GM12801 (cell line): ENCODE results near the gene MOB2.

Experiments used
- CTCF ChIP-seq: IDR thresholded peaks from one replicate; pipeline ENCODE4 v1.5.1; 2011; ENCODE audit warnings: control low read depth; ENCODE audit not compliant: insufficient read length; ENCODE audit errors: extremely low read depth

Gene MOB2

GRCh38 chr11:1473786-1474185, 12.8 kb downstream of the MOB2 start:
- TF ChIP-seq CTCF: no peak

DNA sequence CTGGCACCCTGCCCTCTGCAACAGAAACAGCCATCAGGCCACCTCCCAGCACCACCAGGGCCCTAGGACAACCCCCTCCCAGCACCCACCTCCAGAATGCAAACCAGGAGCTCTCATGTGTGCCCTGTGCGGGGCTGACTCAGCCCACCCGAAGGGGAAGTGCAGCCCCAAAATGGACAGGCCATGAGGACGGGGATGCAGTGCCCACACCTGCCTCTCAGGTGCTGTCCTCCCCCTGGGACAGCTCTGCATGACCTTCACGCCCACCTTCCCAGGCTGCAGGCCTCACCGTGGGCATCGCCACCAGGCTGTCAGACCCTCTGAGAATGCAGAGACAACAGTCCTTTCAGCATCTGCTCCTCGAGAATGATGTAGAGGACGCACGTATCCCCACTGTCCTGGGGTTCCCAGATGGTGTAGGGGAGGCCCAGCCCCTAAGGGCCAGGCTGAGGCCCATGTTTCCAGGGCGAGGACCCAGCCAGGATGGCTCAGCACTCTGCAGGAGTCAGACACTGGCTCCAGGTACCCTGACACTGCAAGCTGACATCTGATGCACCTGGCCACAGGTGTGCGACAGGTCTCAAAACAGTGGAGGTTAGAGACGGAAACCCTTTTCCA, 13.5 kb downstream of the MOB2 start:
- no peak for TF ChIP-seq CTCF

DNA sequence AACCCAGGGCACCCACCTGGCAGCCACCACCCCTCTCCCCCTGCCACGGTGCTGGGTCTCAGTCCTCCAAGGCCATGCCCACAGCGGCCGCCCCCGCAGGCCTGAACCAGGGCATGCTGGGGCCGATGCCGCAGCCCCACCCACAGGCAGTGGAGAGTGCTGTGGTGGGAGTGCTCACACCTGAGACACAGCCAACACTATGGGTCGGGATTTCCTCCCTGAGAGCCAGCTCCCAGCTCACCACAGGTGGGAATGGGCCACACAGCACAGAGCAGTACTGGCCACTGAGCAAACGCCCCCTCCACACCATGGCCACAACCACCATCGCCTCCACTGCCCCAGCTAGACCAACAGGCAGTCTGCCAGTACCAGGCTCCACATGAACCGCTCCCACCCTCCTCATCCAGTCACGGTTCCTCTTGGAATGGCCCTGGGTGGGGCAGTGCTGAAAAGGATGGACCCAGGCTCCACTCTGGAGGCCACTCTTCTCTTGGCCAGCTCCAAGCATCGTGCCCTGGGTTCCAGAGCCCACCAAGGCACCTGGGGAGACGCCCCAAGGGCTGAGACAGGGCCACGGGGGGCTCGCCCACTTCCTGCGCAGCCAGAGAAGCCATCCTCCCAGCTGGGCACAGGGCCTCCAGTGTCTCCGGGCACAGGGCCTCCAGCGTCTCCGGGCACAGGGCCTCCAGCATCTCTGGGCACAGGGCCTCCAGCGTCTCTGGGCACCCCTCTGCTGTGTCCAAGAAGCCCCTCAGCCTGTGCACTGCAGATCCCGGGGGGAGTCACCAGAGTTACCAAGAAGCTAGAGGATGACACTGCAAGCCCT, 14.2 kb downstream of the MOB2 start:
- TF ChIP-seq CTCF: no peak

- TF ChIP-seq CTCF: no peak
Measured at GRCh38 chr11:1471736-1472135, 14.8 kb downstream of the MOB2 start.

DNA sequence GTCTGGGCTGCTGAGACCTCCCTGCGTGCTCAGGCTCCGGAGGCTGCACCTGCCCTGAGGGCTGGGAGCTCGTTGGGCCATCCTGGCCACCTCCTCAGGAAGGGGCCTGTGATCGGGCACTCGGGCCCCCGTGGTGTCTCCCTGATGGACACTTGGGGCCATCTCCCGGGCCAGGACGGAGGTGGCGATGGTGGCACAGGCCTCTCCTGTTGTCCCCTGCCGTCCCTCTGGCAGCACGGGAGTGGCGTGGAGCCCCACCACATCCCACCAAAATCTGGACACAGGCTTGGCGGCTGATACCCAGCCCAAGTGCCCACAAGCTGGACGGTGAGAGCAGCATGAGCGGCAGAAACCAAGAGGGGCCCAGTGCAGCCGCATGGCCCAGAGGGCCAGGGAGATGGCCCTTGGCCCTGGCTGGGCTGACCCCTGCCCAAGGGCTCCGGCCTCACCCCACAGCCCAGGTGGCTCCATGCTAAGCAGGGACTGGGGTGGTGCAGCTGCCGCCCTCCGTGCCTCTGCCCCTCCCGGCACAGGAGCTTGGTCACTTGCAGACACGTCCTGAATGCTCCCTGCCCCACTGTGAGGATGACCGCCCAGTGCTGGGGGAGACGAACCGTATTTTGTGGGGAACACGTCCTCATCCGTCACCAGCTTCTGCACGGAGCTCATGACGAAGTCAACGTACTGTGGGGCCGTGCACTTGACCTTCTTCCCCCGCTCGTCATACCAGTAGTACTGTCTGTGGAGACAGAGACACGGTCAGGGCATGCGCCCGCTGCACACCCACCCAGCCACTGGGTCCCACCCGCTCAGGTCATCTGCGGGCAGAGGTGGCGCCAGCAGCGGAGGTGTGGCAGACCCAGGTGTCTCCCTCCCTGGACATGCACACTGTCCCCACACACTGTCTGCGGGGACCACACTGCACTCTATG, 15.6 kb downstream of the MOB2 start:
- TF ChIP-seq CTCF: no peak

DNA sequence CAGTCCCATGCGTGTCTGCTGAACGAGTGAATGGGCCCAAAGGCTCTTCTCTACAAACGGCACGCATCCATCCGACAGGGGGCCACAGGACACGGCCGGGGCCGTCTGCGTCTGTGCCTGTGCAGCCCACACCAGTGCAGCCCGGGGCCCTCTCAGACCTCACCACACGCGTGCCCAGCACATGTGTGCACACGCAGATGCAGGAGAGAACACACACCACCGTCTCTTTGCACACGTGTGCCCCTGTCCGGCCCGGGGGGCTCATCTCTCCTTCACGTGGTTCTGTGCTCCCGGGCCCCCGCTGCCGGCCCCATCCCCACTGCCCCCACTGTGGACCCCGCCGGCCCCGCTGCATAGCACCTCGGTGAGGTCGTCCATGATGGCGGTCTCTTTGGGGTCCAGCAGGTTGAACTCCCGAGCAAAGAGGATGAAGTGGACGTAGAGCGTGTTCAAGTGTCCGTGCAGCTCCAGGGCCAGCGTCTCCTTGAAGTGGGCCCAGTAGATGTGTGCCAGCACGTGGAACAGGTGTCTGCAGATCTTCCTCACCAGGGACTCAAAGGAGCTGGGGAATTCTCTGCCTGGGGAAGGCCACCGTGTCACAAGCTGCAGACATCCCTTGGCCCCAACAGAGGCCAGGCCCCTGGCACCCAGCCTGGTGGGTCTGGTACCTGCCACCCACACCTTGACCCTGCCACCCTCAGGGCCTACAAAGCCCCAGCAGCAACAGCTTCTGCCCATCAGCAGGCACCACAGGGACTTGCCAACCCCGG, 16.5 kb downstream of the MOB2 start:
- TF ChIP-seq CTCF: no peak
